Measurements from ENCODE around the gene HSF2.
"Not testable (repeated sequence)": the region's sequence is repeated elsewhere in the genome, so short reads cannot be mapped to it uniquely, and the experiment has no call there.

HSF2 gene

DNA sequence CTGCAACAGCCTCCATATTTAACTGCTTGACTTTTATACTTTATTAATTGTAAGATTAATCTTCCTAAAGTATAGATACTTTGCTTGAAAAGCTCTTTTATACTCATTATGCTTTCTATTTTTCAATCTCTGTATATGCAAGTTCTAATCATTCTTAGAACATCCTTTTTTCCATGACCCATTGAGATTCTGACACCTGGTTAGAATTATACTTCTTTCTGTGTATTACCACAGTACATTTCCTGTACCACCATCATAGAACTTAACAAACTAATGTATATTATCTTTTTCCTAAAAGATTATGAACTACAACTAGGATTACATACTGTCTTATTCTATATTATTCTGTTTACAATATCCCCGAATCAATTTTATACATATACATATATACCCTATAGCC, 58.6 kb downstream of the HSF2 start:
- no peak for DNase-seq

DNA sequence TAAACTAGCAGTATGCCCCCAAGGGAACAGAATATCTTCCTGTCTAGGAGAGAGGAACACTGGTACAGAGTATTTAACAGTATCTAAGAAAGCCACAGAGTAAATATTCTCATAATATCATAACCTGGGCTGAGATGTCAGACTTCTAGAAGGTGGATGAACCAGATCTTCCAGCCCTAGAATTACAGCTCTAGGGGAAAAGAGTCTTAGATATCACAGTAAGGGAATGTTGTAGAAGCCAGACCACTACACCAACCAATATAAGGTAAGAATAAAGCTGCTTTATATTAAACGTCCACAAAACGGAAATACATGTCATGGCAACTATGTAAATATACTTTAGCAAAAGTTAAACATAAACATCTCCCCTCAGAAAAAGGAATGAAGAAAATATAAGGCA, 59.8 kb downstream of the HSF2 start:
- no peak for DNase-seq

DNA sequence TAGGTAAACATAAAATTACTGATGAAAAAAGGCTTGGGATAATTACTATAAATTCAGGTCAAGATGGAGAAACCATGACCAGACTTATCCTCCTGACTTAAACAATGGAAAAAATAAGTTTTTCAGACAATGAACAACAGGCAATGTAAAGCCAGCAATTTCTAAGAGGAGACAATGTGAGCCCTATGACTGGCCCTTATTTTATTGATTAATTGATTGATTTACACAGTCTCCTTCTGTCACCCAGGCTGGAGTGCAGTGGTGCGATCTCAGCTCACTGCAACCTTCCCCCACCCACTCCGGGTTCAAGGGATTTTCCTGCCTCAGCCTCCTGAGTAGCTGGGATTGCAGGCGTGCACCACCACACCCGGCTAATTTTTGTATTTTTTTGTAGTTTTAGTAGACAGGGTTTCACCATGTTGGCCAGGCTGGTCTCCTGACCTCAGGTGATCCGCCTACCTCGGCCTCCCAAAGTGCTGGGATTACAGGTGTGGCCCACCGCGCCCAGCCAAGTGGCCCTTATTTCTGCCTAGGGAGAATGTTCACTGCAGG, 60.5 kb downstream of the HSF2 start:
- not testable (repeated sequence) for DNase-seq

DNA sequence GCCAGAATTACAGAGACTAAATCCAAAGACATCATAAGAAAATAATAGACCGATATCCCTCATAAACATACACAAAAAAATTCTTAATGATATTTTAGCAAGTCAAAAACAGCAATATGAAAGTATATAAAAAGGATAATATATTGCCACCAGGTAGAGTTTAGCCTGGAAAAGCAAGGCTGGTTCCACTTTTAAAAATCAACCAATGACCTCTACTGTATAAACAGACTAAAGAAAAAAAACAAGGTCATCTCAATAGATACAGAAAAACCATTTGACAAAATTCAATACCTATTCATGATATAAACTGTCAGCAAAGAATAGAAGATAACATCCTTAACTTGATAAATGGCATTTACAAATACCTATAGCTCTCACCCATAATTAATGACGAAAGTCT, 62.4 kb downstream of the HSF2 start:
- no peak for DNase-seq

DNA sequence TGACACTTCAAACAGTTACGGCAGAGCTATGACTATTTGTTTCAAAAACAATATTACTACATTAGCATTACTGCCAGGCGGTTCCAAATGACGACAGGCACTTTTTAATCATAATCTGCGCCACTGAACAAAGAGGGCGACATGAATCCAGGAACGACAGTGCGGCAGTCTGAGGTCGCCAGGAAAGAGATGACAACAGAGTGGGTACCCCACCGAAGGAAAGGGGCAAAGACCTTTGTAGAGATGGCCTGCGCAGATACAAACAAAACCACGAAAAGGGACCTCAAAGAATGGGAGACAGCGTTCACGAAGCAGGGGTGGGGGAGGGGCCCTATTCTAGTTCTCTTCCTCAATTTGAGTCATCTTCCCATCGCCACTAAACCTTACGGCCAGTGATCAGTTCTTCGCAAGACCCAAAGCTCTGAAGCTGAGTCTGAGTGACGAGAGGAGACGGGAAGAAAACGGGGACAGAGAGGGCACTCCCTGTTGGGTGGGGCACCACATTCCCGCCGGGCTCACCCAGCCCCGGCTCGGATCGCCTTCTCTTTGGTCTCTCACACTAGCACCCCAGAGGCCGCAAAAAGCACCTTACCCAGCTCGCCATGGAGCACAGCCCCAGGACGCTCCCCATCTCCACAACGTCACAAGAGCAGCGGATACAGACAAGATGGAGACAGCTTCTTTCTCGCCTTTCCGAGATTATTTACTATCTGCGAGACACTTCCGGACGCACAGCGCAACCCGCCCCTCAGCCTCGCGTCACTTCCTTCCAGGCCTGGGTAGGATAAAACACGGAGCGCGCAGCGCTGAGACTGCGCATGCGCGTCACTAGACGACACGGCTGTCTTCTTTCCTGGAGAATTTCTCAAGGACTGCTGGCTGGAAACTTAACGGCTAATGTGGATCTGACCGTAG, 71.9 kb downstream of the HSF2 start, which contains the start of gene SERINC1:
Gene SERINC1, minus strand, starts transcription at position 701 of the 915 bp plus-strand sequence. Its CDS starts 70 bp downstream, at position 631.
- DNase-seq, result peak; percentile 97

DNA sequence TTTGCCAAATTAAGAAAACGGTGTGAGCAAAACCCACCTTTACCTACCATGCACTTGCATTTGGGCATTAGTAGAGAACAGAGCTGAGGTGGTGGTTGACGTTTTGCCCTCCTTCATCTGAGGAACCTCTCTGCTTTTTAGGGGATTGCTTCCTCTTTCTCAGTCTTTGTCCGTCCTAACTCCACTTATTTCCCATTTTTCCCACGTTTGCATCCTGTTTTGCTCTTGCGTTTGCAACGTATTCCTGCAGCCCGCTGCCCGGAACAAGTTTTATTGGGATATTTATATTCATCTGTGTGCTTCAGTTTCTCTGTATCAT, 72.5 kb downstream of the HSF2 start:
- no peak for DNase-seq

DNA sequence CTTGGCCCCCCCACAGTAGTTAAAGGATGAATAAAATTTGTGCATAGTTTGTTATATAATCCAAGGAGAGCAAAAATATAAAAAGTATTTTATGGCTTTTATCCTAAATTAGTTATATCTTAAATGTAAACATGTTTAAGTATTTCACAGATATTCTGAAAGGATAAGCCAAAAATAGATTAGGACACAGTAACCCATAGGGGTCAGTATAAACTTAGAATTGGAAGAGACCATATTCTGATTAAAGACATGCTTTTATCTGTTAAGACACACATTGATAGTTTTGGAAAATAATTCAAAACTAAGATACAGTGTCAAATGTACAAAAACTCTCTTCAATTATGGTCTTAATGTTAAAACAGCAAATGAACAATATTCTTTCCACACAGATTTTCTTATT, 76.7 kb downstream of the HSF2 start:
- no peak for DNase-seq

DNA sequence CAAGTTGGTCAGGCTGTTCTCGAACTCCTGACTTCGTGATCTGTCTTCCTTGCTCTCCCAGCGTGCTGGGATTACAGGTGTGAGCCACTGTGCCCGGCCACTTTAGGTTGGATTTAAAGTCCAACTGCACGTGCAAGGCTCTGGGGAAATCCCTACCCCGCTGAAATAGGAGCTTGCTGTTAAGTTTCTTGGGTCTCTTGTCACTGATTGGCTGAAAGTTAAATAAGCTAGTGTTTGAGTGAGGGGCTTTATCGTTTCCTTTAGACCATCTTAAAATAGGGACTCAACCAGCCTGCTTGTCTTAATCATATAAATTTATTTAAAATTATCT, 83.3 kb downstream of the HSF2 start:
- DNase-seq, result no peak
